NCI-H2029 (cell line): Measurements from ENCODE around the gene GAGE12F.
"Not testable (repeated sequence)": the region's sequence is repeated elsewhere in the genome, so short reads cannot be mapped to it uniquely, and the experiment has no call there.

Source experiments
- DNase-seq: peaks from one replicate; lab custom pipeline; 2025; lab: John Stamatoyannopoulos, UW

GAGE12F gene, protein sequence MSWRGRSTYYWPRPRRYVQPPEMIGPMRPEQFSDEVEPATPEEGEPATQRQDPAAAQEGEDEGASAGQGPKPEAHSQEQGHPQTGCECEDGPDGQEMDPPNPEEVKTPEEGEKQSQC

DNA sequence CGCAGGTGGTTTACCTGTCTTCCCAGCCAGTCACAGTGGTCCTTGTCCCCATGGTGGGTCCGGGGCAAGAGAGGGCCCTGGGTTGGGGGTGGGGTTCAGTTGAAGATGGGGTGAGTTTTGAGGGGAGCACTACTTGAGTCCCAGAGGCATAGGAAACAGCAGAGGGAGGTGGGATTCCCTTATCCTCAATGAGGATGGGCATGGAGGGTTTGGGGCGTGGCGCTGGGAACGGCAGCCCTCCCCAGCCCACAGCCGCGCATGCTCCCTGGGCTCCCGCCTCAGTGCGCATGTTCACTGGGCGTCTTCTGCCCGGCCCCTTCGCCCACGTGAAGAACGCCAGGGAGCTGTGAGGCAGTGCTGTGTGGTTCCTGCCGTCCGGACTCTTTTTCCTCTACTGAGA is at the start of gene GAGE12F:
GAGE12F (plus strand) TSS at position 301 of the 400 bp plus-strand sequence. CDS start 1,155 bp downstream, outside the sequence.
- not testable (repeated sequence) for DNase-seq

DNA sequence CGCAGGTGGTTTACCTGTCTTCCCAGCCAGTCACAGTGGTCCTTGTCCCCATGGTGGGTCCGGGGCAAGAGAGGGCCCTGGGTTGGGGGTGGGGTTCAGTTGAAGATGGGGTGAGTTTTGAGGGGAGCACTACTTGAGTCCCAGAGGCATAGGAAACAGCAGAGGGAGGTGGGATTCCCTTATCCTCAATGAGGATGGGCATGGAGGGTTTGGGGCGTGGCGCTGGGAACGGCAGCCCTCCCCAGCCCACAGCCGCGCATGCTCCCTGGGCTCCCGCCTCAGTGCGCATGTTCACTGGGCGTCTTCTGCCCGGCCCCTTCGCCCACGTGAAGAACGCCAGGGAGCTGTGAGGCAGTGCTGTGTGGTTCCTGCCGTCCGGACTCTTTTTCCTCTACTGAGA is 28.8 kb upstream of the GAGE12F start, which contains the start of gene GAGE12C:
GAGE12C (plus strand) TSS at position 301 of the 400 bp plus-strand sequence. CDS start 1,155 bp downstream, outside the sequence.
- DNase-seq, result not testable (repeated sequence)

DNA sequence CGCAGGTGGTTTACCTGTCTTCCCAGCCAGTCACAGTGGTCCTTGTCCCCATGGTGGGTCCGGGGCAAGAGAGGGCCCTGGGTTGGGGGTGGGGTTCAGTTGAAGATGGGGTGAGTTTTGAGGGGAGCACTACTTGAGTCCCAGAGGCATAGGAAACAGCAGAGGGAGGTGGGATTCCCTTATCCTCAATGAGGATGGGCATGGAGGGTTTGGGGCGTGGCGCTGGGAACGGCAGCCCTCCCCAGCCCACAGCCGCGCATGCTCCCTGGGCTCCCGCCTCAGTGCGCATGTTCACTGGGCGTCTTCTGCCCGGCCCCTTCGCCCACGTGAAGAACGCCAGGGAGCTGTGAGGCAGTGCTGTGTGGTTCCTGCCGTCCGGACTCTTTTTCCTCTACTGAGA is 19.2 kb upstream of the GAGE12F start, which contains the start of gene GAGE12D:
GAGE12D (plus strand) TSS at position 301 of the 400 bp plus-strand sequence. CDS start 1,155 bp downstream, outside the sequence.
- DNase-seq, result not testable (repeated sequence)

DNA sequence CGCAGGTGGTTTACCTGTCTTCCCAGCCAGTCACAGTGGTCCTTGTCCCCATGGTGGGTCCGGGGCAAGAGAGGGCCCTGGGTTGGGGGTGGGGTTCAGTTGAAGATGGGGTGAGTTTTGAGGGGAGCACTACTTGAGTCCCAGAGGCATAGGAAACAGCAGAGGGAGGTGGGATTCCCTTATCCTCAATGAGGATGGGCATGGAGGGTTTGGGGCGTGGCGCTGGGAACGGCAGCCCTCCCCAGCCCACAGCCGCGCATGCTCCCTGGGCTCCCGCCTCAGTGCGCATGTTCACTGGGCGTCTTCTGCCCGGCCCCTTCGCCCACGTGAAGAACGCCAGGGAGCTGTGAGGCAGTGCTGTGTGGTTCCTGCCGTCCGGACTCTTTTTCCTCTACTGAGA is 9.7 kb upstream of the GAGE12F start, which contains the start of gene GAGE12E:
GAGE12E (plus strand) TSS at position 301 of the 400 bp plus-strand sequence. CDS start 1,155 bp downstream, outside the sequence.
- DNase-seq, result not testable (repeated sequence)

DNA sequence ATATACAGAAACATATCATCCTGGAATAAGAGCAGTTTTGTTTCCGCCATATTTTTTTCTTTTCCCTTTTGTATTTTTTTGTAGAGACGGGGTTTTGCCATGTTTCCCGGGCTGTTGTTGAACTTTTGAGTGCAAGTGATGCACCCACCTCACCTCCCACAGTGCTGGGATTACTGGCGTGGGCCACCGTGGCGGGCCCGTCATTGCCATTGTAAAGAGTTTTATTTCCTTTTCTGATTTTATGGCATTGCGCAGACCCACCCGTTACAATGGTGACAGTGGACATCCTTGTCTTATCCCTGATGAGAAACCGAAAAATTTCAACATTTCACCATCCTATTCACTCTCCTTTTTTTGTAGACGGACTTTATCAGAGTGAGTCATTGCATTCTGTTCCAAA is 8.1 kb downstream of the GAGE12F start:
- DNase-seq, result not testable (repeated sequence)

DNA sequence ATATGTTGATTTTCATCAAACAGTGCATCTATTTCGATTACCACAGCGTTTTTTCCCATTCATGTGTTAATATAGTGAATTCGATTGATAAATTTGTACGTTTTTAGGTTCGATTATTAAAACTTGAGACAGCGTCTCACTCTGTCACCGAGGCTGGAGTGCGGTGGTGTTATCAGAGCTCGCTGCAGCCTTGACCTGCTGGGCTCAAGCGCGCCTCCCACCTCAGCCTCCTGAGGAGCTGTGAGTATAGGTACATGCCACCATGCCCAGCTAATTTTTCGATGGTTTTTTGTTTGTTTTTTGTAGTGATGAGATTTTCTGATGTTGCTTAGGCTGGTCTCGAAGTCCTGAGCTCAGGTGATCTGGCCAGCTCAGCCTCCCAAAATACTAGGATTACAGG is 8.5 kb downstream of the GAGE12F start:
- DNase-seq, result not testable (repeated sequence)

DNA sequence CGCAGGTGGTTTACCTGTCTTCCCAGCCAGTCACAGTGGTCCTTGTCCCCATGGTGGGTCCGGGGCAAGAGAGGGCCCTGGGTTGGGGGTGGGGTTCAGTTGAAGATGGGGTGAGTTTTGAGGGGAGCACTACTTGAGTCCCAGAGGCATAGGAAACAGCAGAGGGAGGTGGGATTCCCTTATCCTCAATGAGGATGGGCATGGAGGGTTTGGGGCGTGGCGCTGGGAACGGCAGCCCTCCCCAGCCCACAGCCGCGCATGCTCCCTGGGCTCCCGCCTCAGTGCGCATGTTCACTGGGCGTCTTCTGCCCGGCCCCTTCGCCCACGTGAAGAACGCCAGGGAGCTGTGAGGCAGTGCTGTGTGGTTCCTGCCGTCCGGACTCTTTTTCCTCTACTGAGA is 9.5 kb downstream of the GAGE12F start, which contains the start of gene GAGE12G:
GAGE12G (plus strand) TSS at position 301 of the 400 bp plus-strand sequence. CDS start 1,155 bp downstream, outside the sequence.
- DNase-seq, result not testable (repeated sequence)

DNA sequence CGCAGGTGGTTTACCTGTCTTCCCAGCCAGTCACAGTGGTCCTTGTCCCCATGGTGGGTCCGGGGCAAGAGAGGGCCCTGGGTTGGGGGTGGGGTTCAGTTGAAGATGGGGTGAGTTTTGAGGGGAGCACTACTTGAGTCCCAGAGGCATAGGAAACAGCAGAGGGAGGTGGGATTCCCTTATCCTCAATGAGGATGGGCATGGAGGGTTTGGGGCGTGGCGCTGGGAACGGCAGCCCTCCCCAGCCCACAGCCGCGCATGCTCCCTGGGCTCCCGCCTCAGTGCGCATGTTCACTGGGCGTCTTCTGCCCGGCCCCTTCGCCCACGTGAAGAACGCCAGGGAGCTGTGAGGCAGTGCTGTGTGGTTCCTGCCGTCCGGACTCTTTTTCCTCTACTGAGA is 19.0 kb downstream of the GAGE12F start, which contains the start of gene GAGE12H:
GAGE12H (plus strand) TSS at position 301 of the 400 bp plus-strand sequence. CDS start 1,155 bp downstream, outside the sequence.
- not testable (repeated sequence) for DNase-seq

DNA sequence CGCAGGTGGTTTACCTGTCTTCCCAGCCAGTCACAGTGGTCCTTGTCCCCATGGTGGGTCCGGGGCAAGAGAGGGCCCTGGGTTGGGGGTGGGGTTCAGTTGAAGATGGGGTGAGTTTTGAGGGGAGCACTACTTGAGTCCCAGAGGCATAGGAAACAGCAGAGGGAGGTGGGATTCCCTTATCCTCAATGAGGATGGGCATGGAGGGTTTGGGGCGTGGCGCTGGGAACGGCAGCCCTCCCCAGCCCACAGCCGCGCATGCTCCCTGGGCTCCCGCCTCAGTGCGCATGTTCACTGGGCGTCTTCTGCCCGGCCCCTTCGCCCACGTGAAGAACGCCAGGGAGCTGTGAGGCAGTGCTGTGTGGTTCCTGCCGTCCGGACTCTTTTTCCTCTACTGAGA is 28.6 kb downstream of the GAGE12F start, which contains the start of gene GAGE2A:
GAGE2A (plus strand) TSS at position 301 of the 400 bp plus-strand sequence. CDS start 1,155 bp downstream, outside the sequence.
- not testable (repeated sequence) for DNase-seq

DNA sequence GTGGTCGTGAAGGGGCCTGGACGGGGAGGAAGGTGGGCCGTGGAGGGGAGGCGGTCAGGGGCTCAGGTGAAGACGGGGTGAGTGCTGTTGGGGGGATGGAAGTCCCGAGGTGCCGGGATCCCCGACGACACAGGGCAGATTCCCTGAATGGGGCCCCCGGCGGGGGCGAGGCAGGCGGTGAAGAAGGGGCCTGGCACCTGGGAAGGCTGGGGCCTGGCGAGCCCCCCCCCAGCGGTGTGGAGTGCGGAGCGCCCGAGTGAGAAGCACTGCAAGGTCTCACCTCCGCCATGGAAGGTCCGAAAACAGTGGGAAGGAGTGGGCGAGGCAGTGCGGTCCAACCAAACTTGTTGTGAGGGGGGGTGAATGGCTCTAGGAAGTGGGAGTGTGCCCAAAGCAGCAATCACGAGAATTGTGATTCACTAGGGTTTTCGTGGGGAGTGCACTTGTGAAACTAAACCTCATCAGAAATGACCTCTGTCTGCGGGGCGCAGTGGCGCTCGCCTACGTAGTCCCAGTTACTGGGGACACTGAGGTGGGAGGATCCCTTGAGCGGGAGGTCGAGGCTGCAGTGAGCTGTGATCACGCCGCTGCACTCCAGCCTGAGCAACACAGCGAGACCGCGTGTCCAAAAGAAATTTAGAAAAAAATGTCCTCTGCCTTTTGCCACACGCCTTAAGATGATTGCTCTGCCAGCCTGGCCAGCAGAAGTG is 29.3 kb downstream of the GAGE12F start:
- not testable (repeated sequence) for DNase-seq

DNA sequence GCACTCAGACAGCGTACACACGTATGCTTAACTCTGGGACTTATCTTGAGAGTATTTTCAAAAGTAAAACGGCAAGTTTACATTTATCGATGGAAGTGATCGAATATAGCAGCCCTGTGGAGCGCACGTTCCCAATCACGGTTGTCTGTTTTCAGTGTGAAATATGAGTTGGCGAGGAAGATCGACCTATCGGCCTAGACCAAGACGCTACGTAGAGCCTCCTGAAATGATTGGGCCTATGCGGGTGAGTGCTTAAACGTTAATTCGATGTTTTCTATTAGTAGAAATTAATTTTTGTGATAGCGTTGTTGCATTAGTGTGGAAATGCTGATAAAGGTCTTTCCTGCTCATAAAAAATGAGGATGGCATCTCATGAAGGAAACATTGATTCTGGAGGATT is 29.8 kb downstream of the GAGE12F start:
- not testable (repeated sequence) for DNase-seq

DNA sequence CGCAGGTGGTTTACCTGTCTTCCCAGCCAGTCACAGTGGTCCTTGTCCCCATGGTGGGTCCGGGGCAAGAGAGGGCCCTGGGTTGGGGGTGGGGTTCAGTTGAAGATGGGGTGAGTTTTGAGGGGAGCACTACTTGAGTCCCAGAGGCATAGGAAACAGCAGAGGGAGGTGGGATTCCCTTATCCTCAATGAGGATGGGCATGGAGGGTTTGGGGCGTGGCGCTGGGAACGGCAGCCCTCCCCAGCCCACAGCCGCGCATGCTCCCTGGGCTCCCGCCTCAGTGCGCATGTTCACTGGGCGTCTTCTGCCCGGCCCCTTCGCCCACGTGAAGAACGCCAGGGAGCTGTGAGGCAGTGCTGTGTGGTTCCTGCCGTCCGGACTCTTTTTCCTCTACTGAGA is 38.1 kb downstream of the GAGE12F start, which contains the start of gene GAGE1:
GAGE1 (plus strand) TSS at position 301 of the 400 bp plus-strand sequence. CDS start 1,155 bp downstream, outside the sequence.
- not testable (repeated sequence) for DNase-seq

DNA sequence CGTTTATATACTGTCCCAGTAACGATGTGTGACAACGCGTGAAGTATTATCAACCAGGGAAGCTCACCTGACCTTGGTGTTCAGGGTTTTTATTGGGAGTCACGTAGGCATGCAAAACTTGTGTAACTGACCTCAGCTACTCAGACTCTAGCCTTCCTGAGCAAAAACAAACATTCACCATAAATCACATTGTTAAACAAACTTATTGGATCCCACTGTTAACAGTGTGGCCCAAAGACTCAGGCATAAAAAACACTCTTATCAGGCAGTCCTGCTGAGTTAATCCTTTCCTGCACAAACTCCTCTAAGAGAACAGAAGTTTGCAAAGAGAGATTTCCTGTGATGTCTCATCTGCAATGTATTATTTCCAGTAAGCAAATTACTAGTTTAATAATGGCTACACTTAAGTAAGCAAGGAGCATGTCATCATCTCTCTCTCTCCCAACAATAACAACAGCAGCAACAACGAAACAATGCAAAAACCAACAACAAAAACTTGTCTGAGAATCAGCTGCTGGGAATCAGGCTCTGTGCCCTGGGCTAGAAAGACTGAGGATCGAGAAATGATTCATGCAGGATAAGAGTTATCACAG is 50.2 kb downstream of the GAGE12F start:
- DNase-seq, result no peak
